Ovary (tissue), 9 donors: ENCODE data around the gene WDR90. TPM values are rescaled to one million over a fixed set of nuclear protein-coding genes. Genes with fewer than 3 reads are reported as not detected.

Experiments
- DNase-seq, 5 donors: peaks; one replicate each; pipeline ENCODE4 v3.0.0-alpha.2; 2019 to 2020
- H3K27ac ChIP-seq, 2 donors: fragments of 200-600 bp; one replicate each; pipeline versions ENCODE4 v1.5.1 to v1.8.0; 2019 to 2022
- H3K27me3 ChIP-seq: fragments of 200-600 bp; one replicate; pipeline ENCODE4 v1.8.0; 2022
- H3K36me3 ChIP-seq: fragments of 200-600 bp; sonication (generic); one replicate; pipeline ENCODE4 v1.5.1; 2019
- H3K4me1 ChIP-seq: one replicate; pipeline ENCODE4 v1.8.1; 2013; ENCODE audit warnings: mild to moderate bottlenecking, moderate library complexity; ENCODE audit not compliant: insufficient read depth
- H3K4me3 ChIP-seq: fragments of 200-600 bp; sonication (generic); one replicate; pipeline ENCODE4 v1.5.1; 2017
- H3K9me3 ChIP-seq, 2 donors: fragments of 200-600 bp in 1 of 2; sonication (generic) in 1 of 2; one replicate each; pipeline versions ENCODE4 v1.5.1 to v1.8.1; 2013 to 2019; ENCODE audit warnings: mild to moderate bottlenecking in 1 of 2, moderate library complexity in 1 of 2
- CTCF ChIP-seq, 3 donors: fragments of 450-650 bp in 2 of 3; fragments of 200-600 bp in 1 of 3; IDR thresholded peaks; one replicate each; pipeline versions ENCODE4 v1.5.1 to v1.8.0; 2016 to 2022; ENCODE audit warnings: antibody characterized with exemption in 3 of 3, mild to moderate bottlenecking in 1 of 3
- EP300 ChIP-seq: sonication (generic); formaldehyde crosslinking; IDR thresholded peaks from one replicate; pipeline ENCODE4 v1.6.1; 2017; ENCODE audit warnings: antibody characterized with exemption
- POLR2A ChIP-seq: fragments of 450-650 bp; IDR thresholded peaks from one replicate; pipeline ENCODE4 v1.6.1; 2017; ENCODE audit warnings: antibody characterized with exemption, mild to moderate bottlenecking, moderate library complexity
- WGBS, 3 donors: extraction: QIAGEN DNeasy Blood & Tissue Kit in 1 of 3; methylation state at CpG; one replicate each; pipeline versions ENCODE4 v1.1.5 to v1.1.7; 2013 to 2017; 5-methylcytosine and 5-hydroxymethylcytosine counted together
- intact Hi-C, 4 donors: fragments of 100-400 bp; cut with DNase I; formaldehyde crosslinking; loops; one replicate each; pipeline versions ENCODE4 v1.11.0 to v1.15.1; 2022 to 2023
- polyA plus RNA-seq, 2 donors: library from polyadenylated mRNA; stranded (reverse); fragments of 200-250 nt in 1 of 2; fragments of 350-450 nt in 1 of 2; fragmentation: Illumina TruSeq in 1 of 2; extraction: RNeasy Lipid Tissue Mini Kit (QIAGEN cat#74804) in 1 of 2; gene quantifications; one replicate each; pipeline ENCODE4 v1.2.3, GENCODE V29; 2013 to 2014
- total RNA-seq, 7 donors: library from RNA; depleted of rRNA in 2 of 7; stranded (reverse); fragments of >200 nt in 2 of 7; fragmentation: NEBNext Ultra II Directional in 3 of 7; extraction: Animal tissue kit (Norgen Biotek cat#: 25700) in 3 of 7; gene quantifications; one replicate each; pipeline versions ENCODE4 v1.1.0 to v1.2.4, GENCODE V29; 2016 to 2023
- donor health status: DM: no; HTN: no; CAD: no; lungs with moderate emphysema.
- donor health status: DM: no; HTN: no; CAD: no.
- donor health status: Bipolar disorder and iron deficiency.
- donor health status: DM: yes; HTN: yes; CAD: no.
- donor health status: DM: no; HTN: no; CAD: no.
- donor health status: DM: yes; HTN: yes; CAD: no.

Gene WDR90
- total and polyA plus RNA-seq, 9 donors: 1.4 to 58.2 (median 37.1) TPM

GRCh38 chr16:679814-680624, 30.9 kb downstream of the WDR90 start, which contains the start of gene STUB1:
Gene STUB1, plus strand, starts transcription at chr16:680410. Its CDS starts 116 bp downstream, at chr16:680526.
- DNase-seq: peak; percentile 89 to 94 (median 93)
- Histone ChIP-seq H3K4me3 (peak within 1 kb of the TSS; percentile 57), H3K4me1 (peaks cover 29% of the 10 kb centered on the region), H3K9me3 (no peaks in the 10 kb centered on the region), H3K36me3 (no peaks in the 10 kb centered on the region), H3K27me3 (no peaks in the 10 kb centered on the region), H3K27ac (peak within 1 kb of the TSS; percentile 92 to 97)
- 0 to 1% (median 1%) methylated on average over 17 to 91 of the region's 91 CpGs for WGBS, 3 donors
- intact Hi-C loops: no loop called here
- TF ChIP-seq CTCF (IDR thresholded peaks at IDR 0.05) (no peak), POLR2A (peak; percentile 61)

GRCh38 chr16:680625-680945, 31.4 kb downstream of the WDR90 start:
- no peaks in the 10 kb centered on the region for H3K27me3 ChIP-seq
- intact Hi-C loops: no loop called here
- H3K4me3 ChIP-seq: peak overlapping the region; percentile 57
- WGBS, 3 donors: 0 to 3% (median 0%) methylated on average over 16 to 38 of the region's 38 CpGs
- peak in 1 of 5 donors; percentile 22 for DNase-seq
- H3K36me3 ChIP-seq: no peaks in the 10 kb centered on the region
- H3K9me3 ChIP-seq: no peaks in the 10 kb centered on the region
- H3K4me1 ChIP-seq: peaks cover 27% of the 10 kb centered on the region
- H3K27ac ChIP-seq: peak overlapping the region; percentile 92 to 97
- no peak for TF ChIP-seq CTCF (IDR thresholded peaks at IDR 0.05)
- no peak for TF ChIP-seq POLR2A
- no peak for TF ChIP-seq EP300

- H3K4me3 ChIP-seq: peak overlapping the region; percentile 57
- H3K27ac ChIP-seq: peak overlapping the region in 1 of 2 donors; percentile 97
- H3K36me3 ChIP-seq: no peaks in the 10 kb centered on the region
- peaks cover 27% of the 10 kb centered on the region for H3K4me1 ChIP-seq
- intact Hi-C loops: no loop called here
- H3K9me3 ChIP-seq: no peaks in the 10 kb centered on the region
- no peak for TF ChIP-seq EP300
- TF ChIP-seq POLR2A: no peak
- no peak for TF ChIP-seq CTCF (IDR thresholded peaks at IDR 0.05)
- peak; percentile 58 to 76 (median 70) for DNase-seq
- 40 to 47% (median 41%) methylated on average over 42 to 44 of the region's 44 CpGs for WGBS, 3 donors
- H3K27me3 ChIP-seq: no peaks in the 10 kb centered on the region
Observed at GRCh38 chr16:680967-681745, 32.0 kb downstream of the WDR90 start.

- 65 to 76% (median 66%) methylated on average over 28 of the region's 28 CpGs for WGBS, 3 donors
- no peaks in the 10 kb centered on the region for H3K9me3 ChIP-seq
- H3K36me3 ChIP-seq: no peaks in the 10 kb centered on the region
- TF ChIP-seq CTCF (IDR thresholded peaks at IDR 0.05) (no peak), EP300 (no peak), POLR2A (no peak)
- DNase-seq: peak; percentile 50 to 75 (median 68)
- no peak overlapping the region for H3K4me3 ChIP-seq
- H3K4me1 ChIP-seq: peaks cover 27% of the 10 kb centered on the region
- H3K27ac ChIP-seq: no peak overlapping the region
- intact Hi-C loops: no loop called here
- H3K27me3 ChIP-seq: no peaks in the 10 kb centered on the region
Observed at GRCh38 chr16:681746-682427, 32.7 kb downstream of the WDR90 start.
